Endothelial cell of umbilical vein (primary cell): ENCODE data around the gene PPFIBP1.

Experiments
- CTCF ChIP-seq, 2 donors: IDR thresholded peaks; 1 replicate in 1 of 2; 2 replicates in 1 of 2; pipeline ENCODE4 v1.5.1; 2011; ENCODE audit warnings: low read length in 2 of 2, mild to moderate bottlenecking in 2 of 2, moderate library complexity in 2 of 2, control low read depth in 1 of 2, inconsistent platforms in 1 of 2, low read depth in 1 of 2; ENCODE audit not compliant: insufficient read depth in 1 of 2; ENCODE audit errors: extremely low read depth in 1 of 2
- EZH2 ChIP-seq: IDR thresholded peaks from 2 replicates; pipeline ENCODE4 v1.6.1; 2012; ENCODE audit warnings: borderline replicate concordance, low read depth, mild to moderate bottlenecking, moderate library complexity, low read length, inconsistent platforms; ENCODE audit not compliant: severe bottlenecking
- JUN ChIP-seq: IDR thresholded peaks from 2 replicates; pipeline ENCODE4 v1.6.1; 2011; ENCODE audit warnings: borderline replicate concordance, low read depth; ENCODE audit not compliant: insufficient read length, insufficient read depth
- MAX ChIP-seq: IDR thresholded peaks from 2 replicates; pipeline ENCODE4 v1.6.1; 2011; ENCODE audit not compliant: insufficient read depth, insufficient read length
- POLR2A ChIP-seq: IDR thresholded peaks from 2 replicates; pipeline ENCODE4 v1.6.1; 2012; ENCODE audit warnings: low read depth, mild to moderate bottlenecking, control low read depth, low read length
- POLR2AphosphoS5 ChIP-seq: IDR thresholded peaks from 2 replicates; pipeline ENCODE4 v1.6.1; 2012; ENCODE audit warnings: low read depth, mild to moderate bottlenecking, control low read depth, low read length, moderate library complexity; ENCODE audit not compliant: insufficient read depth

GRCh38 chr12:27723212-27723611 lies 199.2 kb downstream of the PPFIBP1 start:
- TF ChIP-seq POLR2AphosphoS5: no peak
- TF ChIP-seq CTCF (IDR thresholded peaks at IDR 0.05; ENCODE audit: extremely low read depth in 1 of 2, insufficient read depth in 1 of 2, low read depth in 1 of 2, low read length in 2 of 2): no peak
- no peak for TF ChIP-seq POLR2A
- no peak for TF ChIP-seq EZH2
- TF ChIP-seq JUN: no peak
- TF ChIP-seq MAX: no peak
